BE2C (cell line): ENCODE measurements around the gene SLC37A4.

ENCODE experiments used
- DNase-seq: peaks from one replicate; pipeline ENCODE4 v3.0.0-alpha.2; 2020
- H3K27me3 ChIP-seq: fragments of 250-450 bp; sonication (Bioruptor Pico); 2 replicates; pipeline ENCODE4 v1.5.1; 2020; ENCODE audit warnings: mild to moderate bottlenecking
- H3K36me3 ChIP-seq: fragments of 250-450 bp; sonication (Bioruptor Pico); 2 replicates; pipeline ENCODE4 v1.5.1; 2020; ENCODE audit warnings: mild to moderate bottlenecking
- H3K4me1 ChIP-seq: fragments of 250-450 bp; sonication (Bioruptor Pico); 2 replicates; pipeline ENCODE4 v1.5.1; 2020
- H3K4me3 ChIP-seq: 2 replicates; pipeline ENCODE4 v1.5.1; 2011; ENCODE audit warnings: low read depth, low read length
- H3K9me3 ChIP-seq: fragments of 250-450 bp; sonication (Bioruptor Pico); 2 replicates; pipeline ENCODE4 v1.5.1; 2020
- TF ChIP-seq, protein P1 (sequence below): IDR thresholded peaks from 2 replicates; pipeline ENCODE4 v1.5.1; 2012; ENCODE audit warnings: mild to moderate bottlenecking, low read depth, low read length

The SLC37A4 gene

GRCh38 chr11:119016216-119017009, 14.3 kb downstream of the SLC37A4 start:
- TF ChIP-seq, protein P1, sequence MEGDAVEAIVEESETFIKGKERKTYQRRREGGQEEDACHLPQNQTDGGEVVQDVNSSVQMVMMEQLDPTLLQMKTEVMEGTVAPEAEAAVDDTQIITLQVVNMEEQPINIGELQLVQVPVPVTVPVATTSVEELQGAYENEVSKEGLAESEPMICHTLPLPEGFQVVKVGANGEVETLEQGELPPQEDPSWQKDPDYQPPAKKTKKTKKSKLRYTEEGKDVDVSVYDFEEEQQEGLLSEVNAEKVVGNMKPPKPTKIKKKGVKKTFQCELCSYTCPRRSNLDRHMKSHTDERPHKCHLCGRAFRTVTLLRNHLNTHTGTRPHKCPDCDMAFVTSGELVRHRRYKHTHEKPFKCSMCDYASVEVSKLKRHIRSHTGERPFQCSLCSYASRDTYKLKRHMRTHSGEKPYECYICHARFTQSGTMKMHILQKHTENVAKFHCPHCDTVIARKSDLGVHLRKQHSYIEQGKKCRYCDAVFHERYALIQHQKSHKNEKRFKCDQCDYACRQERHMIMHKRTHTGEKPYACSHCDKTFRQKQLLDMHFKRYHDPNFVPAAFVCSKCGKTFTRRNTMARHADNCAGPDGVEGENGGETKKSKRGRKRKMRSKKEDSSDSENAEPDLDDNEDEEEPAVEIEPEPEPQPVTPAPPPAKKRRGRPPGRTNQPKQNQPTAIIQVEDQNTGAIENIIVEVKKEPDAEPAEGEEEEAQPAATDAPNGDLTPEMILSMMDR: no peak
- no peak for DNase-seq
- H3K4me3 ChIP-seq: peak overlapping the region; percentile 87
- peaks cover 60% of the 10 kb centered on the region for H3K36me3 ChIP-seq
- H3K4me1 ChIP-seq: no peaks in the 10 kb centered on the region
- no peaks in the 10 kb centered on the region for H3K27me3 ChIP-seq
- H3K9me3 ChIP-seq: no peaks in the 10 kb centered on the region

DNA sequence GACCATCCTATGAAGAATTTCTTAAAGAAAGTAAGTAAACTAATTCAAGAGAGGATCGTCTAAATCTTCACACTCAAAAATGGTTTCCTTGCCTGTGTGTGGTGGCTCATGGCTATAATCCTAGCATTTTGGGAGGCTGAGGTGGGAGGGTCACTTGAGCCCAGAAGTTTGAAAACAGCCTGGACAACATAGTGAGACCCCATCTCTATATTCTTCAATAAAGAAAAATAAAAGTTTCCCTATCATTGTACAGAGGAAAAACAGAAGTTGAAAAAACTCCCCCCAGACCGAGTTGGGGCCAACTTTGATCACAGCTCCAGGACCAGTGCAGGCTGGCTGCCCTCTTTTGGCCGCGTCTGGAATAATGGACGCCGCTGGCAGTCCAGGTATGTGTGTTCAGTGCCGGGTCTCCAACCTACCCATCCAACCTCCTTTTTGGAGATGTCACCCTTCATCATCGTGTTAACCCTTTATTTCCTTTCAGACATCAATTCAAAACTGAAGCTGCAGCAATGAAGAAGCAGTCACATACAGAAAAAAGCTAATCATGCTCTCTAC, 15.5 kb downstream of the SLC37A4 start:
- Histone ChIP-seq H3K27me3 (no peaks in the 10 kb centered on the region), H3K9me3 (no peaks in the 10 kb centered on the region), H3K4me3 (no peak overlapping the region), H3K4me1 (no peaks in the 10 kb centered on the region), H3K36me3 (peaks cover 59% of the 10 kb centered on the region)
- no peak for DNase-seq
- TF ChIP-seq, protein P1: peak; percentile 27; the same call in 1 of the 2 replicates

DNA sequence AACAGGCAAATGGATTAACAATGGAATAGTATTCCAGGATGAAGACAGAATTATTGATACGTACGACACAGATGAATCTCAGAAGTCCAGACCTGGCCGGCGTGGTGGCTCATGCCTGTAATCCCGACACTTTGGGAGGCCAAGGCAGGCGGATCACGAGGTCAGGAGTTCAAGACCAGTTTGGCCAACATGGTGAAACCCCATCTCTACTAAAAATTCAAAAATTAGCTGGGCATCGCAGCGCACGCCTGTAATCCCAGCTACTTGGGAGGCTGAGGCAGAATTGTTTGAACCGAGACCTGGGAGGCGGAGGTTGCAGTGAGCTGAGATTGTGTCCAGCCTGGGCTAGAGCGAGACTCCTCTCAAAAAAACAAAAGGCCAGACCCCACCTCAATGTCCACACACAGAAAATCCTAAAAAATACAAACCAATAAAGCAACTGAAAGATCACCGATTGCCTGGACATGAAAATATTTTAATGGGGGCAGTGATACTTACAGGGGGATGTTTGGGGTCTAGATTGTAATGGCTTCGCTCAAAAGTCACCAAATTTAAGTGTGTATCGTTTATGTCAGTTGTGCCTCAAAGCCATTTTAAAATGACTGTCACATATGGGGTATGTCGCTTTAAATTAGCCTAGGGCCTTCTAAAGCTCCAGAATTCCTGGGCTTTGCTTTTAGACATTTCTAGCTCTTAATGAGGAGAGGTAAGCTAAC, 16.3 kb downstream of the SLC37A4 start:
- TF ChIP-seq, protein P1: no peak
- H3K4me1 ChIP-seq: no peaks in the 10 kb centered on the region
- H3K27me3 ChIP-seq: no peaks in the 10 kb centered on the region
- DNase-seq: no peak
- no peaks in the 10 kb centered on the region for H3K9me3 ChIP-seq
- H3K36me3 ChIP-seq: peaks cover 59% of the 10 kb centered on the region
- no peak overlapping the region for H3K4me3 ChIP-seq

DNA sequence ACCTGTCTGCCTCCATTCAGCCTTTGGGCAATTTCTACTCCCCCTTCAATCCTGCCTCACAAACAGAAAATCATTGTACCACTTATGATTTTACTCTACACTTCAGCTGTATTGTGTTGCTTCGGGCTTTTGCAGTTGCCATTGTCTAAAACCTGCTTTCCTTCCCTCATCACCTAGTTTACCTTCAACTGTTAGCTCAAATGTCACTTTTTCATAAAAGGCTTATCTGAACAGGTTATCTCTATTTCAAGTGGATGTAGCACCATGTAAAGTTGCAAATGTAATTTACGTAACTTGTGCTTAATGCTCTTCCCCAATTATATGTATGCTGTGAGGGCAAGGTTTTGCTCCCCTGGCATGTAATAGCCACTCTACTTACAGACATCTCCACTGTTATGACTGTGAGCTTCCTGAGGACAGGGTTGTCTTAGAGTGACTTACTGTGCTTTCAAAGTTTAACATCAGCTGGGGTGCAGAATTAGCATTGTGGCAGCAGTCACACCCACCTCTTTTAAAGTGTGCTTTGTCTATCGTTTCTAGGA, 18.0 kb downstream of the SLC37A4 start:
- peaks cover 57% of the 10 kb centered on the region for H3K36me3 ChIP-seq
- TF ChIP-seq, protein P1: no peak
- no peaks in the 10 kb centered on the region for H3K4me1 ChIP-seq
- H3K4me3 ChIP-seq: no peak overlapping the region
- DNase-seq: no peak
- no peaks in the 10 kb centered on the region for H3K27me3 ChIP-seq
- no peaks in the 10 kb centered on the region for H3K9me3 ChIP-seq

DNA sequence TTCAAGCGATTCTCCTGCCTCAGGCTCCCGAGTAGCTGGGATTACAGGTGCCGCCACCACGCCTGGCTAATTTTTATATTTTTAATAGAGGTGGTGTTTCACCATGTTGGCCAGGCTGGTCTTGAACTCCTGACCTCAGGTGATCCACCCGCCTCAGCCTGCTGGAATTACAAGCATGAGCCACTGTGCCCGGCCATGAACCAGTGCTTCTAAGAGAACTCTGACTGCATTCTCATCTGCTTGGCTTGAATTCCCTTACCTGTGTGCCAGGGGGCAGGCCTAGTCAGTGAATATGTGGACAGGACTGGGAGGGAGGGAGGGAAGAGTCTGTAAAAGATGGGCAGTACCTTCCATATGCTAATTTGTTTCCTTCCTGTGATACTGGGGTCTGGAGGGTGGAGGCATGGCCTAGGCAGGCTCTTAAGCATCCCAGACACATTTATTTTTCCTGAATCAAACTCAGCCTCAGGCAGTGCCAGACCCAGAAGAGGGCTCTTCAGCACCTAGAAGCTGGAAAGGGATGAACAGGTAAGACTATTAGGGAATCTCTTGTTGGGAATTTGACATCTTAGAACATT, 19.1 kb downstream of the SLC37A4 start:
- H3K36me3 ChIP-seq: peaks cover 58% of the 10 kb centered on the region

More for the DNA sequence above, 19.1 kb downstream of the SLC37A4 start:
- Histone ChIP-seq H3K4me3 (no peak overlapping the region), H3K27me3 (no peaks in the 10 kb centered on the region), H3K9me3 (no peaks in the 10 kb centered on the region), H3K4me1 (no peaks in the 10 kb centered on the region)
- DNase-seq: no peak
- TF ChIP-seq, protein P1: no peak
